Activated effector memory CD4-positive, alpha-beta T cell treated with anti-CD3 and anti-CD28 coated beads, Interleukin-2, amount 50 U/mL, for 16 hours (primary cell): Measurements from ENCODE around the gene RPS21.
"Not testable (repeated sequence)": the region's sequence is repeated elsewhere in the genome, so short reads cannot be mapped to it uniquely, and the experiment has no call there.

Source experiments
- DNase-seq: peaks from one replicate; pipeline ENCODE4 v3.0.0-alpha.2; 2020

Gene RPS21

GRCh38 chr20:62412194-62413024, 25.5 kb downstream of the RPS21 start:
- DNase-seq, result no peak

GRCh38 chr20:62413025-62413570, 26.2 kb downstream of the RPS21 start:
- no peak for DNase-seq

GRCh38 chr20:62413896-62414481, 27.1 kb downstream of the RPS21 start:
- no peak for DNase-seq

DNA sequence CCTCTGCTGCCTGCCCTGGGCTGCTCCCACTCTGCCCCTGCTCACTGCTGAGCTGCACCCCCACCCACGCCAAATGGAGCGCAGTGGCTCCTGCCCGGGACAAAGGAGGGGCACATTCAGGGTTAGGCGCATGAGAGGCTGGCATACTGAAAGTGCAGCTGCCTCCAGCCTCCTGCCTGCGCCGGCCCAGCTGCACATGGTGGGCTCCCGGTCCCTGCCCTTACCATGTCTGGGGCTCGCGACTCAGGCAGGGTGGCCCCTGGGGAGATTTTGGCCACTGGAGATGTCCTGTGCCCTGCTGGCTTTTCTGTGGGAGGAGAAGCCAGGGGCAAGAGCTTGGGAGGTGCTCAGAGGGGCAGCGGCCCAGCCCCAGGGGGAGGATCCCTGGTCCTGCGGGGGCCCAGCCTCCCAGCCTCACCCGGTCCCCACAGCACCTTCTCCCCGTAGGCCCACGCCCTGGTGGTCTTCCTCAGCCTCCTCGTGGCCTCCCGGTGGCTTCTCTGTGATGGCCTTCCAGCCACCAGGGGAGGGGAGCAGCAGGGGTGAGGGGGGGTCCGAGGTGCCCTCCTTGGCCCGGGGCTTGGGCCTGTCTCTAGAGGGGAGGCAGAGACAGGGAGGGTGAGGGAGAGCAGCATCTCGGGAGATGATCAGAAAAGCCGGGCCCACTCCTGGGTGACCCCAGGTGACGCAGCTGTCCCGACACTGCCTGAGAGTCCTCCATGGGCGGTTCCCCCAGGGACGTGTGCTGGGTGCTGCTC, 28.6 kb downstream of the RPS21 start:
- DNase-seq, result no peak

- no peak for DNase-seq
Measured at GRCh38 chr20:62416651-62417637, 30.0 kb downstream of the RPS21 start.

GRCh38 chr20:62417981-62418708, 31.2 kb downstream of the RPS21 start:
- no peak for DNase-seq

- no peak for DNase-seq
Measured at GRCh38 chr20:62418709-62419487, 32.0 kb downstream of the RPS21 start.

DNA sequence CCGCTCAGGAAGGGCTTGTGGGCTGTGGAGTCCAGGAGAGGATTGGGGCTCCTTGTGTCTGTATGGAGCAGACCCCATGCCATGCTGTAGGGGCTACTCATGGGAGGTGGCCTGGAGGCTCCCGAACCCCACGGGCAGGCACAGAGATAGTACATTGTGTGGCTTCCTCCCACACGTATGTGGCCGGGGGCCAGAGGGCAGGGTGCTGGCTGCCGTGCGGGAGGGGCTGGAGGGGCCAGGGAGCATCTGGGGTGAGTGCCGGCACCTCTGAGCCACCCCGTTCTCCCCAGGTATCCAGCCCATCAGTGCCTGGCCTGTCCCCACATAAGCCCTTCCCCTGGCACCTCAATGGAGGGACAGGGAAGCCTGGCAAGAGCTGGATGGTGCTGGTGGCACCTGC, 32.9 kb downstream of the RPS21 start:
- DNase-seq, result no peak

DNA sequence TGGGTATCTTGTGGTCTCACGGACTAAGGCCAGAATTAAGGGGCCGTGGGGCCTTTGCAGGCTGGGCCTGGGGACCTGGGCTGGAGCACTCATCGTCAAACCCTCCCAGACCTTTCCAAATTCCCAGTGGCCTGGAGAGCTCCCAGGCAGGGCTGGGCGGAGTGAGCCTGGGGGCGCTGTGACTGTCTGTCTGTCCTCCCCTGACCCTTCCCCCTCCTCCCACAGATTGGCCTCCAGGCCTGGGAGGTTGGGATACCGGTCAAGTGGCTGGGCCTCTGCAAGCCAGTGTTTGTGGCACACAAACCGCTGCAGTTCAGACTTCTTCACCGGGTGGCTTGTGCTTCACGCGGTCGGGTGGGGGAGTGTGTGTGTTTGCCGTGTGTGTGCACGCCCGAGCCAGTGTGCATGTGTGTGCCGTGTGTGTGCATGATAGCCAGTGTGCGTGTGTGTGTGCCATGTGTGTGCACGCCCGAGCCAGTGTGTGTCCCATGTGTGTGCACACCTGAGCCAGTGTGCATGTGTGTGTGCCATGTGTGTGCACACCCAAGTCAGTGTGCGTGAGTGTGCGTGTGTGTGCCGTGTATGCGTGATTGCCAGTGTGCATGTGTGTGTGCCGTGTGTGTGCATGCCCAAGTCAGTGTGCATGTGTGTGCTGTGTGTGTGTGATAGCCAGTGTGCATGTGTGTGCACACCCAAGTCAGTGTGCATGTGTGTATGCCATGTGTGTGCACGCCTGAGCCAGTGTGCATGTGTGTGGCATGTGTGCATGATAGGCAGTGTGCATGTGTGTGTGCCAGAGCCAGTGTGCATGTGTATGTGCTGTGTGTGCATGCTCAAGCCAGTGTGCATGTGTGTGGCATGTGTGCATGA, 34.2 kb downstream of the RPS21 start:
- DNase-seq, result no peak

GRCh38 chr20:62421716-62421990, 34.8 kb downstream of the RPS21 start:
- DNase-seq, result no peak

GRCh38 chr20:62422636-62423325, 35.9 kb downstream of the RPS21 start:
- no peak for DNase-seq

DNA sequence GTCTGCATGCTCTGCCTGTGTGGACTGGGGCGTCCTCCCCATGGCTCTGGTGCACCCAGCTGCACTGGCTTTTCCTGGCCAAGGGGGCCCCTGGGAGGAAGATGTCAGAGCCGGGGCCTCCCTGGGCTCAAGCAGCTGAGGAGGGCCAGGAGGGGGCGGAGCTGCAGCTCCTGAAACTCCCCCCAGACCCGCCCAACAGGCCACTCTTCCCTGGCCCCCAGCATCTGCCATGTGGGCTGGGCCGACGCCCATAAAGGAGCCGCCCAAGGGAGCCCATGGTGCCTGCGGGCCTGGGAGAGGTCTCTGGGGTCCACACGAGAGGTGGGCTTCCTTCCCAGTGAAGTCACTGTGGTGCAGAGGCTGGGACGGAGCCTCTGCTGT, 36.4 kb downstream of the RPS21 start:
- no peak for DNase-seq

GRCh38 chr20:62424249-62425107, 37.6 kb downstream of the RPS21 start:
- no peak for DNase-seq

DNA sequence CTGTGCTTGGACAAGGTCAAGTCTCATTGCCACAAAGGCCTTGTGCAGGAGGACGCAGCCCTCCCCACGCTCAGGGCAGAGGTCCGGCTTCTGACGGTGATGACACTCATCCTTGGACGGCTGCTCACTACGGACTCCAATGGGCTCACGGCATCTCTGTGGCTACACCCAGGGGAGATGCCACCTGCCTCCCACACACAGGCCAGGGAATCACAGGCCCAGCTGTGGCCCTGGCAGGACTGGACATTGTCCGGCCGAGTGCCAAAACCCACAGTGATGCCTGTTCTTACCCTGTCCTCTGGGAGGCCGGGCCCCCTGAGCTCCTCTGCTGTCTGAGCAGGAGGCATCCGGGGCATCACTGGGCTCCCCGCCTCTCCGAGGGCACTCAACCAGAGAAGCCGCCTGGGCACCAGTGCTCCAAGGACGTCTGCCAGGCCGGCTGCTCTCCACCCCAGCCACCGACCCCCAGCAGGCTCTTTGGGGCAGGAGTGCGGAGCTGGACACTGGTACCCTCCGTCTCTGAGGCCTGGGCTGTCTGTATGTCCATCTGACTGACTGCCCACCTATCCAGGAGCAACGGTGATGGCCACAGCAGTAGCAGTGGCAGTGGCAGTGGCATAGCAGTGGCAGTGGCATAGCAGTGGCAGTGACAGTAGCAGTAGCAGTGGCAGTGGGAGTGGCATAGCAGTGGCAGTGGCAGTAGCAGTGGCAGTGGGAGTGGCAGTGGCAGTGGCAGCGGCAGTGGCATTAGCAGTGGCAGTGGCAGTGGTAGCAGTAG, 38.6 kb downstream of the RPS21 start:
- DNase-seq, result no peak

- not testable (repeated sequence) for DNase-seq
Measured at GRCh38 chr20:62426059-62426348, 39.1 kb downstream of the RPS21 start.

DNA sequence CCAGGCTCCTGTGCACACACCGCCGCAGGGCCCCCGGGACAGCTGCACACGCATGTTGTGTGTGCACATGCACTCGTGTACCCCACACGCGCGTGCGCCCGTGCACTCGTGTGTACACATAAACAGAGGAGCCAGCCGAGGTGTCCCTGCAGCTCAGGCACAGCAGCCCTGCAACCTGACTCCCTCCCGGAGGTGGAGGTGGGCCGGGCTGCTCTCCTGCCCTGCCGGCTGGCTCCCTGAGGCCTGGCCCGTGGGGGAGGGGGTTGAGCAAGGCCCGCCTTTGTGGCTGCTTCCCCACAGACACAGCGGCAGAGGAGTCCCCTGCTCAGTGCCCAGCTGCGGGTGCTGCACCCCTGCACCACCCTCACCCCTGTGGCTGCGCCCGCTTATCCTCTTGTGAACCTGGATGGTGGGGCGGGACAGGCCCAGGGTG, 39.8 kb downstream of the RPS21 start:
- DNase-seq, result no peak

DNA sequence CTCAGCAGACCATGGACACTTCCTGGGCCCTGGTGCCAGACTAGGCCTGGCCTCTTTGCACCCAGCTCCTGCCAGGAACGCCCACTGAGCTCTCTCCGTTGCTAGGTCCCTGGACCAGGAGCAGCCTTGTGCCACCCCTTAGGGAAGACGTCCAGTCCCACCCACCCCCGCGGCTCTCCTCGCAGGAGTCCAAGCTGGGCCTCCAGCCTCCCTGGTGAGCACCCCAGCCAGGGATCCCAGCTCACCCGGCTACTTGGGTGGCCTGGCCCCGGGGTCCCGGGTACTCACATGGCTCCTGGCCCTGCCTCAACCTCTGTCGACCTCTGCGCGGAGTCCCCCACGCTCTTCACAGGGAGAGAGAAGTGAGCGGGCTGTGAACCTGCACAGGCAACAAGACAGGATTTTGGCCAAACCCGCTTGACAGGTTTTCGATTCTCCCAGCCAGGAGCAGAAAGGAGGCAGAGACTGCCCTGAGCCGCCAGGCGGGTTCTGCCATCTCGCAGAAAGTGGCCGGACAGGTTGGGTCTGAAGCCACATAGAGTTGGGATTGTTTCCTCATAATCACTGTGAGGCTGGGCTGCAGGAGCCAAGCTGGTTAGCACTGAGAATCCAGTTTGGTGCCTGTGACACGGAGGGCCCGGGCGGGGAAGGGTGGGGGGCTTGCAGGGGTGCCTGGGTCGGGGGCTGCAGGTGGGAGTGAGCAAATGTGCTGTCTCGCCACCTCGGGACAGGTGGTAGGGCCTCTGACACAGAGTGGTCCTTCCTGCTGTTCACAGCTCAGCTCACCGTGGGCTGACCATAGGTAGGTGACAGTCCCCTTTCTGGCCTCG, 40.5 kb downstream of the RPS21 start, which contains the start of gene RBBP8NL:
Gene RBBP8NL, minus strand, starts transcription at position 368 of the 830 bp plus-strand sequence. CDS start 7,892 bp downstream, outside the sequence.
- DNase-seq, result no peak
